Measurements from ENCODE around the gene SAMD11. TPM values are rescaled to one million over a fixed set of nuclear protein-coding genes. Genes with fewer than 3 reads are reported as not detected.

The SAMD11 gene
- total and polyA plus RNA-seq, 2 of the 13 experiments (the other 11 are each of a cell fraction or from before 2014, with no cell fraction given), result 0.11 TPM; not detected in 1

DNA sequence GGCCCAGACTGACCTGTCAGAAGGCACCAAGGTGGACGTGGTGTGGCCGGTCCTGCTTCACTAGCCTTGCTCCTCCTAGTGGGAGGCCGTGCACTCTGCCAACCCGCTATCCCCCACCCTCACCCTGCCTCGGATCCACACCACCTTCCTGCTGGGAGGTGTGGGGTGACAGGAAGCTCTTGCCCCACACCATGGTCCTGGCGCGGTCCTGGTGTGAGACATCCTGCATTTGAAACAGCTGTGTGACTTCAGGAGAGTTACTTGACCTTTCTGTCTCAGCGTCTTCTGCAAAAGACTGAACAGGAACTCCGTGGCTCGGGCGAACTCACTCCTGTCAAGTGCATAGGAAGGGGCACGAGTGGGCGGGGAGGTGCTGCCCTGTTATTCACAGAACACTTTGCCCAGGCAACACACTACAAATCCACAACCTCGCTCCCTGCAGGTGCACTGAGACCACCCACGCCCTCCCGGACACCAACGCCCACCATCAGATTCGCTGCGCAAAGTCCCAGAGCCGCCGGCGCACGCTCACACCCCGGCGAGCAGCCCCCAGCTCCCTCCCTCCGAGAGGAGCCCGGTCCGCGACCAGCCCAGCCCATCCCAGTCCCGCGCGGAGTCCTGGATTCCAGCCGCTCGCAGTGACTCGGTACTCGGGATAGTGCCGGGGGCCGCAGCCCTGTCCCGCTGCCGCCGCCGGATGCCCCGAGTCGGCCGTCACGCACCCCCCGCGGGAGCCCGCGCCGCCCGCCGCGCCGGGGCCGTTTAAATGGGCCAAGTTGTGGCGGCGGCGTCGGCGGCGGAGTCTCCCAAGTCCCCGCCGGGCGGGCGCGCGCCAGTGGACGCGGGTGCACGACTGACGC is at the start of gene SAMD11 (continued):
- TF ChIP-seq ZFP82 (CRISPR knock-in tag; IDR thresholded peaks at IDR 0.05; ENCODE audit: borderline replicate concordance), result no peak
- TF ChIP-seq ZBED4 (CRISPR knock-in tag; IDR thresholded peaks at IDR 0.05; ENCODE audit: borderline replicate concordance), result no peak
- no peak for TF ChIP-seq PAF1 (CRISPR knock-in tag; IDR thresholded peaks at IDR 0.05)
- TF ChIP-seq FOXM1 (CRISPR knock-in tag; IDR thresholded peaks at IDR 0.05), result no peak
- TF ChIP-seq ZBTB44 (CRISPR knock-in tag; IDR thresholded peaks at IDR 0.05), result no peak
- TF ChIP-seq TEAD2 (CRISPR knock-in tag; IDR thresholded peaks at IDR 0.05), result no peak
- TF ChIP-seq ZFP1 (CRISPR knock-in tag; IDR thresholded peaks at IDR 0.05), result no peak
- no peak for TF ChIP-seq ELF4 (CRISPR knock-in tag; IDR thresholded peaks at IDR 0.05; ENCODE audit: borderline replicate concordance)
- no peak for TF ChIP-seq TRAFD1 (CRISPR knock-in tag; IDR thresholded peaks at IDR 0.05; ENCODE audit: borderline replicate concordance)
- TF ChIP-seq AKNA (CRISPR knock-in tag; IDR thresholded peaks at IDR 0.05; ENCODE audit: borderline replicate concordance), result no peak
- TF ChIP-seq LBX2 (CRISPR knock-in tag; IDR thresholded peaks at IDR 0.05; ENCODE audit: borderline replicate concordance), result no peak
- TF ChIP-seq, protein P1, sequence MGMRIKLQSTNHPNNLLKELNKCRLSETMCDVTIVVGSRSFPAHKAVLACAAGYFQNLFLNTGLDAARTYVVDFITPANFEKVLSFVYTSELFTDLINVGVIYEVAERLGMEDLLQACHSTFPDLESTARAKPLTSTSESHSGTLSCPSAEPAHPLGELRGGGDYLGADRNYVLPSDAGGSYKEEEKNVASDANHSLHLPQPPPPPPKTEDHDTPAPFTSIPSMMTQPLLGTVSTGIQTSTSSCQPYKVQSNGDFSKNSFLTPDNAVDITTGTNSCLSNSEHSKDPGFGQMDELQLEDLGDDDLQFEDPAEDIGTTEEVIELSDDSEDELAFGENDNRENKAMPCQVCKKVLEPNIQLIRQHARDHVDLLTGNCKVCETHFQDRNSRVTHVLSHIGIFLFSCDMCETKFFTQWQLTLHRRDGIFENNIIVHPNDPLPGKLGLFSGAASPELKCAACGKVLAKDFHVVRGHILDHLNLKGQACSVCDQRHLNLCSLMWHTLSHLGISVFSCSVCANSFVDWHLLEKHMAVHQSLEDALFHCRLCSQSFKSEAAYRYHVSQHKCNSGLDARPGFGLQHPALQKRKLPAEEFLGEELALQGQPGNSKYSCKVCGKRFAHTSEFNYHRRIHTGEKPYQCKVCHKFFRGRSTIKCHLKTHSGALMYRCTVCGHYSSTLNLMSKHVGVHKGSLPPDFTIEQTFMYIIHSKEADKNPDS (CRISPR knock-in tag; IDR thresholded peaks at IDR 0.05), result no peak

All from HepG2 (cell line).